GM18951 (cell line): ENCODE measurements around the gene CFAP20.

Source experiments
- POLR2A ChIP-seq: IDR thresholded peaks from 4 replicates; pipeline ENCODE4 v1.6.1; 2011; ENCODE audit warnings: mild to moderate bottlenecking; ENCODE audit not compliant: insufficient read length, insufficient read depth; ENCODE audit errors: extremely low read depth
- in situ Hi-C: fragments of 300-500 bp; cut with MboI; formaldehyde crosslinking; loops from one replicate; pipeline ENCODE4 v1.12.0; 2022; ENCODE audit warnings: low sequenced_read_pairs, mixed read lengths, inconsistent platforms; ENCODE audit not compliant: unreplicated experiment

CFAP20 gene

DNA sequence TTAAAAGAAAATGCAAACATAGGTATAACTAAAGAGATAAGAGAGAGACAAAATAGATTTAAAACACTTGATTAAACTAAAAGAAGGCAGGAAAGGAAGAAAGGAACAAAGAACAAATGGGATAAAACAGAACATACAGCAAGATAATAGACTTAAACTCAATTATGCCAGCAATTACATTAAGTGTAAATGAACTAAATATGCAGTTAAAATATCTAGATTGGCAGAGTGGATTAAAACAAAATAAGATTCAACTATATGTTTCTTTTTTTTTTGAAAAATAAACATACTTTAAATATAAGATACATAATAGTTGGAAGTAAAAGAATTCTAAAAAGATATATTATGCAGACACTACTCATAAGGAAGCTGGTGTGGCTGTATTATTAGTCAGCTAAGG, 9.7 kb upstream of the CFAP20 start:
- in situ Hi-C loops, result no loop called here

DNA sequence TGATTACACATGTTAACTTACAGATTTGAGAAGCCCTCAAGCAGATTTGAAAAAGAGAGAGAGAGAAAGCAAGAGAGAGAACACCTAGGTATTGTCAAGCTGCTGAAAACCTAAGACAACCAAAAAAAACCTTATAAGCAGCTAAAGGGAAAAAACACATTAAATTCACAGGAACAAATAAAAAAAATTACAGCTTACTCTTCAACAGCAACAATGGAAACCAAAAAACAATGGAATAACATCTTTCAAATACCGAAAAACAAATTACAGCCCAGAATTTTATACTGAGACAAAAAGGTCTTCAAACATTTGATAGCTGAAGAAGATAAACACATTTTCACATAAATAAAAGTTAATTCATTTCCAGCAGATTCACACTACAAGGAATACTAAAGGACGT, 8.4 kb upstream of the CFAP20 start:
- in situ Hi-C loops, result no loop called here
- no peak for TF ChIP-seq POLR2A

More for the DNA sequence above, 9.7 kb upstream of the CFAP20 start:
- no peak for TF ChIP-seq POLR2A

DNA sequence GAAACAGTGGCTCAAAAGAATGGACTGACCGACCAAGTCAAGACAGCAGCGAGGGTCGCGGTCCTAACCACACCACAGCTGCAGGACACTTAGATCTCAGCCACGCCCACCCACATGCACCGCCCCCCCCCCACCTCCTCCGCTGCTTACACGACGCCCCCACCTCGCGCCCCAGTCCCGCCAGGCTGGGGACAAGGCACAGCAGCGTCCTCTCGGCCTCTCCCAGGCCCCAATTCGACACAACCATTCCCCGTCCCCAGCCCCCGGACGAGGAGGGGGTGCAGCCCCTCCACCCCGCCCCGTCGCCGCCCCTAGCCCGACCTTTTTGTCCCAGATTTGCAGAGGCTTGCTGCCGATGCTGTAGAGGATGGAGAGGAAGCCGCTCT, 477 bp downstream of the CFAP20 start:
- no peak for TF ChIP-seq POLR2A
- in situ Hi-C loops, result no loop called here

DNA sequence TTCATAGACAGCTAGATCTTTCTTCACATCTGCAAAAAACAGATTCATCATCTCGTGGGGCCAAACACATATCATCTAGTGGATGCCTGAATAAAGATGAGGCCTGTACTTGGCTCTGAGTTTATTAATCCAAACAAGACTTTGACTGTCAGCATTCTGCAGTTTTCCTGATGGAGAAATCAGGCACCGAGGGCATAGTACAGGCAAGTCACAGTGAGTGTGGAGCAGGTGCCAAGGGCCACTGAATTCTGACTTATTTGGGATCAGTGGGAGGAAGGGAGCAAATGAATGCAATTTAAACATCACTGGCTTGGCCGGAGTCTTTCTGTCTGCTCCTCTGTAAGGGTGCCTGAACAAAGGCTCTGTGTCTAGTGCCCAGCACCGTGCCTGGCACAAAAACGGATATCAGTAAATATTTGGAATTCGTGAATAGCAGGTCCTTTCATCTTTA, 975 bp downstream of the CFAP20 start:
- TF ChIP-seq POLR2A, result no peak
- in situ Hi-C loops, result no loop called here

DNA sequence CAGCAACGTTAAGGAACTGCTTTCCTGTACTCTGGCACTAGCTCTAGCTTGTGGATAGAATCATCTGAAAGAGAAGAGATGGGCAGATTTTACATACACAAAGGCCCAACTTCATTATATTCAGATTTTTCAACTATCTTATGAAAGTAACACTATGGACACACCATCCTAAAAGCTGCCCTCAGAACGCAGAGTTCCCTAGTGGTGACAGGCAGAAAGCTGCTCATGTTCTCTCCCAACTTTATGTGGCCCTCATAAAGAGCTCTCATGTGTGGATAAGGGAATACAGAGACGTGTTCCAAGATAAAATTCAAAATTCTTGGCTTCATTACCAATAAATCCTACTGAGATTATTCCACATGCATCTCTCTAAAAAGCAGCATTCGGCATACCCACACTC, 1.5 kb downstream of the CFAP20 start:
- in situ Hi-C loops, result no loop called here
- no peak for TF ChIP-seq POLR2A

DNA sequence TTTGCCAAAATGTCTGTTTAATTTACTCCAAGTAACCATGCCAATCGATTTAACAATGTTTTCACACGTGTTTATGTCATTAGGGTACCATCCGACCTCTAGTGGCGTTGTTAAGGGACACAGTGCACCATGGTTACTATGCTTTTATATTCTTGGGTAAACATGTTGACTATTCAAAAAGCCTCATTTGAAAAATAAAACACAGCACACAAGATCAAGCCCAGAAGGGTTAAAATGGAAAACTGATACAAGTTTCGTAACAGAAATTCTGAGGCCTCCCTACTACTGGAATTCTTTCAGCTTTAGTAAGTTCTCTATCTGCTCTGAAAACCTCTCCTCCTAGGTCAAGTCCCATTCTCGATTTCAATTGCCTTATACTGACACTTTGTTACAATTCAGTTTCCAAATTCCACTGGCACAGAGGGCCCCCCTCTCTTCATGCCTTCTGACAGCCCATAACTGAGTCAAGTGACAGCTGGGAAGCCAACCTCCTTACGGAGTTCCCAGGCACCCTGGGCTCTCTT, 2.1 kb downstream of the CFAP20 start:
- TF ChIP-seq POLR2A, result no peak
- in situ Hi-C loops, result no loop called here

DNA sequence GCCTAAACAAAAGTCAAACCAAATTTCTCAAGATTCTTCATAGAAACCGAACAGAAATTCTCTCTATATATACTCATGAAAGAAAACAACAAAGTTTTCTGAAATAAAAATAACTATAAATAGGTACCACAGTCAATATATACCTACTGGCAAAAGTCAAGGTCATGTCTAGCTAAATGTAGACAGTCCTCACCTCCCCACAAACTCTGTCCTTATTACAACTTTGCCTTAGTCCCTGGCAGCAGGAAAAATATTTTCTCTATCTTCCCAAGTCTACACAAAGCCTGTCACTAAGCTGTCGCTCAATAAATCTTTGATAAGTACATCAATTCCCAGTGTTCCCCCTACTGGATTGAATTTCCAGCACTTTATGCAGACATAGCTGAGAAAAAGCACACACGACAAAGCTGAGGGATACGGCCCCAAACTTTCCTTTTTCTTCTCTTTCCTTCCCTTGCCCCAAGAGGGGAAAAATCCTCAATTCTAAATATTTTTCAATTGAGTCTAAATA, 2.7 kb downstream of the CFAP20 start:
- TF ChIP-seq POLR2A, result no peak
- in situ Hi-C loops, result no loop called here

DNA sequence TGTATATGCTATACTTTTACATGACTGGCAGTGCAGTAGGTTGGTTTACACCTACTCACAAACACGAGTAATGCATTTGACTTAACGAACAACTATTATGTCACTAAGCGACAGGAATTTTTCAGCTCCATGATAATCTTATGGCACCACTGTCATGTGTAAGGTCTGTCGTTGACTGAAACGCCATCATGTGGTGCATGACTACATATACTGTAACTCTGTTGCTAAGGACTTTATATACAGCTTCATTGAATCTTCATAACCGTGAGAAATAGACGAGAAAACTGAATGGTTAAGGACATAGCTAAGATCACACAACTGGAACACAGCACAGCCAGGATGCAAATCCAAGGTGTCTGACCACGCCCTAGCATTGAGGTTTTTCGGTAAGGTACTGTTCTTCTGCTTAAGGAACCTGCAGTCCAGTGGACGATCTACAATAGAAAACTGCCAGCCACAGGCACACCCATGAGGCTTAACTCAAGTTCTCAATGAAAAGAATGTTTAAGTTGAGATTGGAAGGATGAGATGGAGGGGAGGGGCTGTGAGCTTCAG, 3.3 kb downstream of the CFAP20 start:
- in situ Hi-C loops, result no loop called here
- TF ChIP-seq POLR2A, result no peak

DNA sequence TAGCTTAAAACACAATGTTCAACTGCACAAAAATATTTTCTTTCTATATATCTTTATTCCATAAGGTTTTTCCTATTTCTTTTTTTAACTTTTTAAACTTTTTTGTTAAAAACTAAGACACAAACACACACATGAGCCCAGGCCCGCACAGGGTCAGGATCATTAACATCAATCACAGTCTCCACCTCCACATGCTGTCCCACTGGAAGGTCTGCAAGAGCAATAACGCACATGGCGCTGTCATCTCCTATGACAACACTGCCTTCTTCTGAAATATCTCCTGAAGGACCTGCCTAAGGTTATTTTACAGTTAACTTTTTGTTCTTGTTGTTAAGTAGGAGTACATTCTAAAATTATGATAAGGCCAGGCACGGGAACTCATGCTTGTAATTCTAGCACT, 4.1 kb downstream of the CFAP20 start:
- TF ChIP-seq POLR2A, result no peak
- in situ Hi-C loops, result no loop called here

DNA sequence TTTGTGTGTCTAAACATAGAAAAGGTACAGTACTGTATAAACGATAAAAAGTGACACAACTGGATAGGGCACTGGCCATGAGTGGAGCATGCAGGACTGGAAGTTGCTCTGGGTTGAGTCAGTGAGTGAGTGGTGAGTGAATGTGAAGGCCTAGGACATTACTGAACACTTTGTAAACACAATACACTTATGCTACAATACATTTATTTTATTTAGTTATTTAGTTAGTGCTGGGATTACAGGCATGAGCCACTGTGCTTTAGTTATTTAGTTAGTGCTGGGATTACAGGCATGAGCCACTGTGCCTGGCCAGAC, 4.6 kb downstream of the CFAP20 start:
- no peak for TF ChIP-seq POLR2A
- in situ Hi-C loops, result no loop called here

DNA sequence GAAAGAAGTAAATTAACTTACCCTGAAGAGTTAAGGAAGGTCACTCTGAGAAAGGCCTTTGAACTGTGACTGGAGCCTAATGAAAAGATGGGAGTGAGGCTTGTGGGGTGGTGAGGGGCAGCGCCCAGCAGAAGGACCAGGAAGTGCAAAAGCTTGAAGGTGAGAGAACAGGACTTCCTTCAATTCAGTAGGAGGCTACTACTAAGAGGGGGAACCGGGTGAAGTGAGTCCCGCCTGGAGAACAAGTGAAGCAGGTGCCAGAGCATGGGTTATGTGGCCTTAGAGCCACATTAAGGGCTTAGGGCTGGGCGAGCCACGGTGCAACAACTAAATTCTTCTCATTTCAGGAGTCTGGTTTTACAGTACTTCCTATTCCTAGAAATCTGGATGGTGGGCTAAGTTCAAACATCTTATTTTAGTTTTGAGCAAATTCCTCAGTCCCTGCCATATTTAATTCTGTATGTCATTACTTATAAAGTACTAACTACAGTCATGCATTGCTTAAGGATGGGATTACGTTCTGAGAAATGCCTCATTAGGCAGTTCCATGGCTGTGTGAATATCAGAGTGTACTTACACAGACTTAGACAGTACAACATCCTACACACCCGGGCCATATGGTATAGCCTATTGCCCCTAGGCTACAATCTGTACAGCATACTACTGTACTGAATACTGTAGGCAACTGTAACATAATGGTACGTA, 5.1 kb downstream of the CFAP20 start:
- in situ Hi-C loops, result no loop called here
- no peak for TF ChIP-seq POLR2A

DNA sequence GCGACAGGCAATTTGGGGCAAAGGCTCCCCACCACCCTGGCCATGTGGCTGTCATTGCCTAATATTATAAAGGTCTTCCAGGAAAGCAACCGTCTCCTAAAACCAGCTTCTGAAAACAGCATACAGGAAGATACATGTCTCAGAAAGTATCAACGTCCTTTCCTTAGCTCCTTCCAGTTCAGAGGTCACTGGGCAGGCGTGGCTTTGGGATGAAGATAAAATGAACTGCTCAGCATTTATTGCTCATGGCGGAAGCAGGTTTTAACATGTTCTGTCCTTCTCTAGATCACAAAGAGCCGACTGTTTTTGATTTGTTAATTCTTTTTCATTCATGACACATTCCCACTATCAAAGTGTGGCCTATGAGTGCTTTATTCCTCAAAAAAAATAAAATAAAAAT, 8.0 kb downstream of the CFAP20 start:
- in situ Hi-C loops, result no loop called here
- TF ChIP-seq POLR2A, result no peak

DNA sequence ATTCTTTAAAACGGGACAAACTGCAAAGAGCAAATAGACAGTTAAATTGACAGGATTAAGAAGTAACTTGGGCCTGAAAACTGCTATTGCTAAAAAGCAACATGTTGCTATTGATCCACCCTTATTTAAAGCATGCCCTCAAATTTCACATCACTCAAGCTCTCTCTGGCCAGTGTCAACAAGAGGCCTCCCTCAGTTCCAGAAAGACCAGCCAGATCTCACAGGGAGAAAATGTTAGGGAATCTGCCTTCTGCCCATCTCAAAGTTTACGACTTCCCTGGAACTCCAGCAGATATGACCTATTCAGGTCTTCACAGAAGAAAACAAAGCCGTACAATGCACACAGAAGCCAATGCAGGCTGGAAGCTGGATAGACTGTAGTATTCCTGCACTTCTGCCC, 8.9 kb downstream of the CFAP20 start:
- TF ChIP-seq POLR2A, result no peak
- in situ Hi-C loops, result no loop called here

DNA sequence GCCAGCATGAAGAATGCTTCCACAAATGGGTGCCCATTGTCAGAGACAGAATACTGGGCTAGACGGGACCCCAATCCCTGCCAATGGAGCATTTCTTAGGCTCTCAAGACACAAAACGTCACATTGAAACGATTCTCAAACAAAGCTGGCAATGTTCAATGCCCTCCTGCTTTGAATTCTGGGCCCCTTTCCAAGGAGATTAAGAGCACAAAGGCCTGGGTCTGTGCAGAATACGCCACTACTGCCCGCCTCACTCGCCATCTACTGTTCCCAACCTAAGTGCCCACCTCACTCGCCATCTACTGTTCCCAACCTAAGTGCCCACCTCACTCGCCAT, 9.7 kb downstream of the CFAP20 start:
- in situ Hi-C loops, result no loop called here
- TF ChIP-seq POLR2A, result no peak
